GM12878 (cell line): Measurements from ENCODE around the gene GTF2F2. TPM values are rescaled to one million over a fixed set of nuclear protein-coding genes. Genes with fewer than 3 reads are reported as not detected.
A peak's percentile ranks its signal among the peaks of the same experiment; 100 is the strongest.

Experiments
- CREM ChIP-seq: IDR thresholded peaks from 2 replicates; pipeline ENCODE4 v1.6.1; 2014; ENCODE audit warnings: antibody characterized with exemption, low read depth
- GABPA ChIP-seq: IDR thresholded peaks from 2 replicates; pipeline ENCODE4 v1.6.1; 2014; ENCODE audit warnings: antibody characterized with exemption, low read depth, mild to moderate bottlenecking, inconsistent platforms
- HSF1 ChIP-seq: fragments of 150-350 bp; IDR thresholded peaks from 2 replicates; pipeline ENCODE4 v1.6.1; 2014; ENCODE audit warnings: mild to moderate bottlenecking, low read depth, low read length
- IRF3 ChIP-seq: fragments of 450-650 bp; IDR thresholded peaks from 2 replicates; pipeline ENCODE4 v1.6.1; 2014; ENCODE audit warnings: mild to moderate bottlenecking
- JUND ChIP-seq: IDR thresholded peaks from 2 replicates; pipeline ENCODE4 v1.6.1; 2012; ENCODE audit warnings: low read depth, mild to moderate bottlenecking, low read length, improper control_type of control experiment, moderate library complexity
- KLF5 ChIP-seq: fragments of 450-650 bp; IDR thresholded peaks from 2 replicates; pipeline ENCODE4 v1.6.1; 2014; ENCODE audit warnings: mild to moderate bottlenecking; ENCODE audit not compliant: partially characterized antibody
- MEF2A ChIP-seq: IDR thresholded peaks from 2 replicates; pipeline ENCODE4 v1.6.1; 2011; ENCODE audit warnings: low read depth, mild to moderate bottlenecking, low read length, moderate library complexity; ENCODE audit not compliant: insufficient read depth
- MXI1 ChIP-seq: fragments of 150-350 bp; IDR thresholded peaks from 2 replicates; pipeline ENCODE4 v1.6.1; 2011; ENCODE audit warnings: low read depth, mild to moderate bottlenecking, inconsistent platforms, low read length, improper control_type of control experiment
- NKRF ChIP-seq: fragments of 450-650 bp; conservative IDR thresholded peaks from 2 replicates; pipeline ENCODE4 v1.6.1; 2017; ENCODE audit warnings: mild to moderate bottlenecking, moderate library complexity
- NRF1 ChIP-seq: conservative IDR thresholded peaks from 2 replicates; pipeline ENCODE4 v1.6.1; 2011; ENCODE audit warnings: mild to moderate bottlenecking, low read depth, low read length, improper control_type of control experiment
- PAX8 ChIP-seq: fragments of 450-650 bp; IDR thresholded peaks from 2 replicates; pipeline ENCODE4 v1.6.1; 2017; ENCODE audit warnings: mild to moderate bottlenecking, moderate library complexity
- POLR2A ChIP-seq: IDR thresholded peaks from 2 replicates; pipeline ENCODE4 v1.6.1; 2011; ENCODE audit warnings: low read depth, mild to moderate bottlenecking, low read length
- POU2F2 ChIP-seq: IDR thresholded peaks from 3 replicates; pipeline ENCODE4 v1.6.1; 2011; ENCODE audit warnings: low read depth, mild to moderate bottlenecking, low read length, borderline replicate concordance
- SMAD1 ChIP-seq: fragments of 450-650 bp; IDR thresholded peaks from 2 replicates; pipeline ENCODE4 v1.6.1; 2018; ENCODE audit warnings: mild to moderate bottlenecking, low read depth; ENCODE audit not compliant: partially characterized antibody
- SMAD5 ChIP-seq: IDR thresholded peaks from 2 replicates; pipeline ENCODE4 v1.6.1; 2016; ENCODE audit warnings: antibody characterized with exemption, low read depth
- SPI1 ChIP-seq: IDR thresholded peaks from 2 replicates; pipeline ENCODE4 v1.6.1; 2011; ENCODE audit warnings: low read depth, mild to moderate bottlenecking, low read length, moderate library complexity, borderline replicate concordance; ENCODE audit not compliant: insufficient read depth
- TAF1 ChIP-seq: IDR thresholded peaks from 2 replicates; pipeline ENCODE4 v1.6.1; 2011; ENCODE audit warnings: mild to moderate bottlenecking, low read depth, low read length, borderline replicate concordance
- USF2 ChIP-seq: IDR thresholded peaks from 2 replicates; pipeline ENCODE4 v1.6.1; 2011; ENCODE audit warnings: low read depth, low read length, improper control_type of control experiment, borderline replicate concordance
- WRNIP1 ChIP-seq: IDR thresholded peaks from 2 replicates; pipeline ENCODE4 v1.6.1; 2011; ENCODE audit warnings: low read depth, low read length, improper control_type of control experiment, borderline replicate concordance
- ZBTB11 ChIP-seq: fragments of 450-650 bp; formaldehyde crosslinking; IDR thresholded peaks from 2 replicates; pipeline ENCODE4 v1.5.0; 2022; ENCODE audit warnings: mild to moderate bottlenecking, missing genetic modification characterization
- ZZZ3 ChIP-seq: IDR thresholded peaks from 2 replicates; pipeline ENCODE4 v1.6.1; 2011; ENCODE audit warnings: low read depth; ENCODE audit not compliant: control insufficient read depth, insufficient read length
- polyA plus RNA-seq, 11 experiments: library from polyadenylated mRNA; depleted of rRNA in 4 of 11; unstranded in 6 of 11; stranded (reverse) in 5 of 11; fragments of >200 nt; fragmentation: Nextera tagmentation in 4 of 11; fragmentation: Illumina TruSeq in 1 of 11; extraction: Ambion mirVana in 4 of 11; extraction: Trizol in 1 of 11; gene quantifications; 1 replicate in 1 of 11; 2 replicates in 10 of 11; pipeline versions ENCODE4 v1.2.1 to v1.2.3, GENCODE V29; 2011 to 2016; ENCODE audit warnings: inconsistent platforms in 2 of 11, missing spikeins in 2 of 11, low read depth in 1 of 11
- total RNA-seq, 4 experiments: library from RNA; depleted of rRNA in 3 of 4; stranded (reverse); fragments of >200 nt in 3 of 4; fragmentation: Illumina TruSeq in 1 of 4; extraction: Trizol in 1 of 4; gene quantifications; 2 replicates each; pipeline versions ENCODE4 v1.2.1 to v1.2.3, GENCODE V29; 2013 to 2021

Gene GTF2F2
- total and polyA plus RNA-seq, 10 of the 15 experiments (the other 5 are each of a cell fraction or from before 2014, with no cell fraction given): 14.5 to 30.8 (median 22.6) TPM

GRCh38 chr13:45119991-45120864 is at the start of gene GTF2F2 (continued):
- TF ChIP-seq HSF1: no peak
- no peak for TF ChIP-seq MEF2A
- peak; percentile 69 for TF ChIP-seq NKRF
- no peak for TF ChIP-seq POU2F2
- TF ChIP-seq POLR2A: peak; percentile 79
- TF ChIP-seq SMAD5: peak; percentile 89; the same call in 1 of the 2 replicates
- TF ChIP-seq MXI1: peak; percentile 78
- no peak for TF ChIP-seq GABPA
- no peak for TF ChIP-seq USF2
- peak; percentile 97 for TF ChIP-seq CREM
- TF ChIP-seq ZZZ3: no peak
- peak; percentile 19; the same call in 1 of the 2 replicates for TF ChIP-seq TAF1
- TF ChIP-seq NRF1: peak; percentile 54
- peak; percentile 14 for TF ChIP-seq SMAD1
- TF ChIP-seq JUND: no peak
- no peak for TF ChIP-seq ZBTB11 (CRISPR knock-in tag)
- TF ChIP-seq SPI1: peak; percentile 86
- TF ChIP-seq WRNIP1: no peak
- TF ChIP-seq PAX8: no peak
- peak; percentile 54 for TF ChIP-seq KLF5
- no peak for TF ChIP-seq IRF3
